ENCODE data around the gene ZNF436. TPM values are rescaled to one million over a fixed set of nuclear protein-coding genes. Genes with fewer than 3 reads are reported as not detected.

ZNF436 gene
- total and polyA plus RNA-seq, 2 of the 13 experiments (the other 11 are each of a cell fraction or from before 2014, with no cell fraction given): 4.3 to 9.9 TPM

- TF ChIP-seq AHDC1 (CRISPR knock-in tag; IDR thresholded peaks at IDR 0.05; ENCODE audit: borderline replicate concordance) (no peak), THAP8 (CRISPR knock-in tag; IDR thresholded peaks at IDR 0.05; ENCODE audit: borderline replicate concordance) (no peak), YEATS4 (CRISPR knock-in tag; IDR thresholded peaks at IDR 0.05; ENCODE audit: borderline replicate concordance) (peak; percentile 74), FOSL1 (CRISPR knock-in tag; IDR thresholded peaks at IDR 0.05; ENCODE audit: borderline replicate concordance) (0 out of 2 replicates have a peak, but pooled peaks have one; percentile 14), HNF4G (IDR thresholded peaks at IDR 0.05; ENCODE audit: borderline replicate concordance, low read depth, low read length) (peak; percentile 21; the same call in 1 of the 2 replicates), HNF4G (CRISPR knock-in tag; IDR thresholded peaks at IDR 0.05; ENCODE audit: borderline replicate concordance, low read depth) (no peak), PLRG1 (conservative IDR thresholded peaks at IDR 0.05) (no peak), ZNF503 (CRISPR knock-in tag; IDR thresholded peaks at IDR 0.05) (no peak; the same call in 1 of the 2 replicates), HIVEP1 (CRISPR knock-in tag; IDR thresholded peaks at IDR 0.05) (no peak; the same call in 1 of the 2 replicates), ZBTB8A (CRISPR knock-in tag; IDR thresholded peaks at IDR 0.05; ENCODE audit: borderline replicate concordance, low read depth) (no peak), ZNF562 (CRISPR knock-in tag; IDR thresholded peaks at IDR 0.05; ENCODE audit: borderline replicate concordance) (no peak), ISX (CRISPR knock-in tag; conservative IDR thresholded peaks at IDR 0.05) (no peak; the same call in 1 of the 2 replicates), ZNF432 (CRISPR knock-in tag; IDR thresholded peaks at IDR 0.05; ENCODE audit: borderline replicate concordance) (no peak), KLF13 (CRISPR knock-in tag; IDR thresholded peaks at IDR 0.05) (no peak), ZNF460 (CRISPR knock-in tag; IDR thresholded peaks at IDR 0.05; ENCODE audit: borderline replicate concordance) (no peak), SYNCRIP (IDR thresholded peaks at IDR 0.05; ENCODE audit: insufficient read depth, low read depth, low read length) (no peak), PCBP2 (optimal IDR thresholded peaks at IDR 0.05; ENCODE audit: low read depth, low read length, poor library complexity, severe bottlenecking) (no peak), ZNF274 (CRISPR knock-in tag; IDR thresholded peaks at IDR 0.05) (peak; percentile 79; the same call in 1 of the 2 replicates), PAX8 (CRISPR knock-in tag; IDR thresholded peaks at IDR 0.05; ENCODE audit: borderline replicate concordance) (no peak)
- TF ChIP-seq, protein P1, sequence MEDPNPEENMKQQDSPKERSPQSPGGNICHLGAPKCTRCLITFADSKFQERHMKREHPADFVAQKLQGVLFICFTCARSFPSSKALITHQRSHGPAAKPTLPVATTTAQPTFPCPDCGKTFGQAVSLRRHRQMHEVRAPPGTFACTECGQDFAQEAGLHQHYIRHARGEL (CRISPR knock-in tag; IDR thresholded peaks at IDR 0.05): 0 out of 2 replicates have a peak, but pooled peaks have one; percentile 7
These were observed 888 bp downstream of the ZNF436 start (continued) for GRCh38 chr1:23368562-23369334.

Data from HepG2 (cell line).